ENCODE results near the gene FOXN4. TPM values are rescaled to one million over a fixed set of nuclear protein-coding genes. Genes with fewer than 3 reads are reported as not detected.
A peak's percentile ranks its signal among the peaks of the same experiment; 100 is the strongest.

Gene FOXN4
- total and polyA plus RNA-seq, 8 donors: 0.51 to 2.0 (median 1.1) TPM; not detected in 2

DNA sequence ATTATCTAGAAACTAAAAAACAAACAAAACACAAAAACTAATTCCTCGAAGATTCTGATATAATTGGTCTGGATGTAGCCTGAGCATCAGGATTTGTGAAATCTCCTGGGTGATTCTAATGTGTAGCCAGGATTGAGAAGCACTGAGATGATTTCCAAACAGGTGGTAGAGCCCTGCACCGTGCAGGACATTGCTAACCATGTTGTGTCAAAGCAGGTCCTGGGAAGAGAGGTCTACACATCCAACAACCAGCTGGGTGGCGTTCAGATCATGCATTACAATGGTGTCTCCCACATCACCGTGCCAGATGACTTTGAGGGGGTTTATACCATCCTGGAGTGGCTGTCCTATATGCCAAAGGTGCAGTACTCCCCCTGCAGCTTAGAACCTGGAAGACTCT is 56.3 kb downstream of the FOXN4 start:
- TF ChIP-seq, protein P1, sequence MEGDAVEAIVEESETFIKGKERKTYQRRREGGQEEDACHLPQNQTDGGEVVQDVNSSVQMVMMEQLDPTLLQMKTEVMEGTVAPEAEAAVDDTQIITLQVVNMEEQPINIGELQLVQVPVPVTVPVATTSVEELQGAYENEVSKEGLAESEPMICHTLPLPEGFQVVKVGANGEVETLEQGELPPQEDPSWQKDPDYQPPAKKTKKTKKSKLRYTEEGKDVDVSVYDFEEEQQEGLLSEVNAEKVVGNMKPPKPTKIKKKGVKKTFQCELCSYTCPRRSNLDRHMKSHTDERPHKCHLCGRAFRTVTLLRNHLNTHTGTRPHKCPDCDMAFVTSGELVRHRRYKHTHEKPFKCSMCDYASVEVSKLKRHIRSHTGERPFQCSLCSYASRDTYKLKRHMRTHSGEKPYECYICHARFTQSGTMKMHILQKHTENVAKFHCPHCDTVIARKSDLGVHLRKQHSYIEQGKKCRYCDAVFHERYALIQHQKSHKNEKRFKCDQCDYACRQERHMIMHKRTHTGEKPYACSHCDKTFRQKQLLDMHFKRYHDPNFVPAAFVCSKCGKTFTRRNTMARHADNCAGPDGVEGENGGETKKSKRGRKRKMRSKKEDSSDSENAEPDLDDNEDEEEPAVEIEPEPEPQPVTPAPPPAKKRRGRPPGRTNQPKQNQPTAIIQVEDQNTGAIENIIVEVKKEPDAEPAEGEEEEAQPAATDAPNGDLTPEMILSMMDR (IDR thresholded peaks at IDR 0.05): no peak
- intact Hi-C loops (cut with DNase I): no loop called here
- no peaks in the 10 kb centered on the region for H3K4me1 ChIP-seq
- H3K9me3 ChIP-seq: peaks cover 0 to 13% of the 10 kb centered on the region in 2 donors
- H3K36me3 ChIP-seq: peaks cover 0 to 26% of the 10 kb centered on the region in 2 donors
- no peak for DNase-seq
- no peak overlapping the region for H3K4me3 ChIP-seq
- no peaks in the 10 kb centered on the region for H3K27me3 ChIP-seq
- H3K27ac ChIP-seq: no peak overlapping the region
- ATAC-seq: no peak

DNA sequence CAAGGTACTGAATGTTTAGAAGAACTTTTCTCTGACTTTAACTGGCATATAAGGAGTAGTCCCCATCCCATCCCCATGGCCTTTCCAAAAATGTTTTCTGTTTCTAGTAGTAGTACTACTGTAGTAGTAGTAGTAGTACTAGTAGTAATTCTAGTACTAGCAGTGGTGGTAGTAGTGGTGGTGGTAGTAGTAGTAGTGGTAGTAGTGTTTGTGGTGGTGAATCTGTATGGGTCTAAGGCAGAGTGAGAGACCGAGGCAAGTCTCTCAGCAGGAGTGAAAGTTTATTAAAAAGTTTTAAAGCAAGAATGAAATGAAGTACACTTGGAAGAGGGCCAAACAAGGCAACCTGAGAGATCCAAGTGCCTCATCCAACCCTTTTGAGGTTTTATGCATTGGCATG is 58.6 kb downstream of the FOXN4 start:
- Histone ChIP-seq H3K4me1 (no peaks in the 10 kb centered on the region), H3K27ac (no peak overlapping the region), H3K4me3 (no peak overlapping the region), H3K36me3 (peaks cover 0 to 34% of the 10 kb centered on the region in 2 donors), H3K9me3 (peaks cover 0 to 13% of the 10 kb centered on the region in 2 donors), H3K27me3 (no peaks in the 10 kb centered on the region)
- TF ChIP-seq, protein P1 (IDR thresholded peaks at IDR 0.05): no peak
- DNase-seq: peak in 1 of 4 donors; percentile 19
- intact Hi-C loops (cut with DNase I): no loop called here
- no peak for ATAC-seq

DNA sequence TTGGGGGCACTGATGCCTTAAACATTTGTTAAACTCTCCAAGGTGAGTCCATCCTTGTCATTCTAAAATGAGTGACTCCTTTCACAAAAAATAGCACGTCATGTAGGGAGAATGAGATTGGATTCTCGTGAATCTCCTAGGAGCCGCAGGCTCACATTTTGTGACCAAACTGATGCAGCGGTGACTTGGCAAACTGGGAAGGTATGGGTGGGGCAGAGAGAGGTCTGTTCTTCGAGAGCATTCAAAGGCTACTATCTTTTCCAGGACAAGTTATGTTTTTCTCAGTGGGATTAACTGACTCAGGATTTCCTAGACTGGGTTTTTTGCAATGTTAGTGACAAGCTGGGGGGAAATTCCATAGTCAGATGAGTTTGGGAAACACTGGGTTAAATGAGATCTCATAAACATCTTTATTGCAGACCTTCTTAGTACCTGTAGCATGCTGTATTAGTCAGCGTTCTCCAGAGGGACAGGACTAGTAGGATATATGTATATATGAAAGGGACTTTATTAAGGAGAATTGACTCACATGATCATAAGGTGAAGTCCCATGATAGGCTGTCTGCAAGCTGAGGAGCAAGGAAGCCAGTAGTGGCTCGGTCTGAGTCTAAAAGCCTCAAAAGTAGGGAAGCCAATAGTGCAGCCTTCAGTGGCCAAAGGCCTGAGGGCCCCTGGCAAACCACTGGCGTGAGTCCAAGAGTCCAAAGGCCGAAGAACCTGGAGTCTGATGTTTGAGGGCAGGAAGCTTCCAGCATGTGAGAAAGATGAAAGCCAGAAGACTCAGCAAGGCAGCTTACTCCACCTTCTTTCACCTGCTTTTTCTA is 61.0 kb downstream of the FOXN4 start:
- no peak overlapping the region for H3K4me3 ChIP-seq
- H3K36me3 ChIP-seq: peaks cover 0 to 25% of the 10 kb centered on the region in 2 donors
- no peaks in the 10 kb centered on the region for H3K27me3 ChIP-seq
- H3K4me1 ChIP-seq: no peaks in the 10 kb centered on the region
- TF ChIP-seq, protein P1 (IDR thresholded peaks at IDR 0.05): no peak
- no peak for ATAC-seq
- no peak overlapping the region for H3K27ac ChIP-seq
- DNase-seq: no peak
- H3K9me3 ChIP-seq: no peaks in the 10 kb centered on the region
- intact Hi-C loops (cut with DNase I): no loop called here

DNA sequence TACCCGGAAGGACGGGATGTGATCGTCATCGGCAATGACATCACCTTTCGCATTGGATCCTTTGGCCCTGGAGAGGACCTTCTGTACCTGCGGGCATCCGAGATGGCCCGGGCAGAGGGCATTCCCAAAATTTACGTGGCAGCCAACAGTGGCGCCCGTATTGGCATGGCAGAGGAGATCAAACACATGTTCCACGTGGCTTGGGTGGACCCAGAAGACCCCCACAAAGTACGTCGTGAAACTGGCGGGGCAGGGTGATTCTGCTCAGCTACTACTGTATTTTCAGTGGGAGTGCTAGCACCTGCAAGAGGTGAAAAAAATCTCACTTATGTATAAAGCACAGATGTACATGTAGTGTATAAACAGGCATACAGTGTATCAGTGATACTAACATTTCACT is 62.9 kb downstream of the FOXN4 start:
- DNase-seq (no peak), ATAC-seq (no peak)
- Histone ChIP-seq H3K4me1 (no peaks in the 10 kb centered on the region), H3K4me3 (no peak overlapping the region), H3K27ac (no peak overlapping the region), H3K27me3 (no peaks in the 10 kb centered on the region), H3K9me3 (no peaks in the 10 kb centered on the region), H3K36me3 (peaks cover 0 to 34% of the 10 kb centered on the region in 2 donors)
- TF ChIP-seq, protein P1 (IDR thresholded peaks at IDR 0.05): no peak
- intact Hi-C loops (cut with DNase I): no loop called here

DNA sequence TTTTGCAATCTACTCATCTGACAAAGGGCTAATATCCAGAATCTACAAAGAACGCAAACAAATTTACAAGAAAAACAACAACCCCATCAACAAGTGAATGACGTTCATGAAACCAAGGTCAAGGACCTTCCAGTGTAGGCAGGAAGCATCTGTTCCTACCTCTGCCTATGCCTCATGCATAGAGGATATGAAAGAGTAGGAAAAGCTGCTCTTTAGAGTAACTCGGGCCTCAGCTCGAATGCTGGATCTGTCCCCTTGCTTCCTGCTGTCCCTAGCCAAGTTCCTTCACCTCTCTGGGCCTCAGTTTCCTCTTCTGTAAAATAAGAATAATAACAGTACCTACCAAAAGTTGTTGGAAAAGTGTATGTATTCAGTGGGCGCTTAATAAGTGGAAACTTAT is 65.0 kb downstream of the FOXN4 start:
- Histone ChIP-seq H3K27me3 (no peaks in the 10 kb centered on the region), H3K4me1 (no peaks in the 10 kb centered on the region), H3K9me3 (no peaks in the 10 kb centered on the region), H3K4me3 (no peak overlapping the region), H3K27ac (no peak overlapping the region), H3K36me3 (peaks cover 0 to 51% of the 10 kb centered on the region in 2 donors)
- TF ChIP-seq, protein P1 (IDR thresholded peaks at IDR 0.05): no peak
- DNase-seq: peak in 1 of 4 donors; percentile 3
- no peak for ATAC-seq
- intact Hi-C loops (cut with DNase I): no loop called here
